CD4-positive, alpha-beta T cell treated with Interleukin-12 subunit alpha and Interleukin-12 subunit beta, for 1 hour (primary cell): ENCODE results near the gene EXOC3L2.

Source experiments
- DNase-seq: peaks from one replicate; pipeline ENCODE4 v3.0.0-alpha.2; 2020

The EXOC3L2 gene

GRCh38 chr19:45218911-45219743 is 26.1 kb downstream of the EXOC3L2 start:
- no peak for DNase-seq

- no peak for DNase-seq
These were observed 26.8 kb downstream of the EXOC3L2 start for GRCh38 chr19:45218426-45218825.

- DNase-seq, result no peak
These were observed 27.3 kb downstream of the EXOC3L2 start for GRCh38 chr19:45217957-45218334.

- no peak for DNase-seq
These were observed 27.8 kb downstream of the EXOC3L2 start for GRCh38 chr19:45217193-45217956.

GRCh38 chr19:45216667-45217066 is 28.5 kb downstream of the EXOC3L2 start:
- DNase-seq, result no peak

- DNase-seq, result no peak
These were observed 29.6 kb downstream of the EXOC3L2 start for GRCh38 chr19:45215391-45216191.

GRCh38 chr19:45213031-45213430 is 32.2 kb downstream of the EXOC3L2 start:
- DNase-seq, result no peak

GRCh38 chr19:45211751-45212381 is 33.3 kb downstream of the EXOC3L2 start:
- DNase-seq, result no peak

- no peak for DNase-seq
These were observed 38.9 kb downstream of the EXOC3L2 start for GRCh38 chr19:45206328-45206727.

- DNase-seq, result no peak
These were observed 39.4 kb downstream of the EXOC3L2 start for GRCh38 chr19:45205810-45206209.

- DNase-seq, result no peak
These were observed 42.6 kb downstream of the EXOC3L2 start for GRCh38 chr19:45202637-45203036.

GRCh38 chr19:45200568-45200967 is 44.6 kb downstream of the EXOC3L2 start:
- DNase-seq, result no peak

GRCh38 chr19:45195764-45196163 is 49.4 kb downstream of the EXOC3L2 start:
- DNase-seq, result no peak

- DNase-seq, result no peak
These were observed 53.8 kb downstream of the EXOC3L2 start for GRCh38 chr19:45191375-45191774.

GRCh38 chr19:45189971-45190370 is 55.2 kb downstream of the EXOC3L2 start:
- no peak for DNase-seq

GRCh38 chr19:45187421-45188100 is 57.6 kb downstream of the EXOC3L2 start:
- peak; percentile 63 for DNase-seq

- DNase-seq, result no peak
These were observed 58.5 kb downstream of the EXOC3L2 start for GRCh38 chr19:45186509-45187334.

GRCh38 chr19:45184115-45184514 is 61.1 kb downstream of the EXOC3L2 start:
- DNase-seq, result no peak

- no peak for DNase-seq
These were observed 62.4 kb downstream of the EXOC3L2 start for GRCh38 chr19:45182758-45183157.

- DNase-seq, result no peak
These were observed 64.3 kb downstream of the EXOC3L2 start for GRCh38 chr19:45180936-45181335.

- no peak for DNase-seq
These were observed 65.3 kb downstream of the EXOC3L2 start for GRCh38 chr19:45179892-45180370.
